SW 1271 (cell line): ENCODE measurements around the gene IFT122.
"Not testable (repeated sequence)": the region's sequence is repeated elsewhere in the genome, so short reads cannot be mapped to it uniquely, and the experiment has no call there.

ENCODE experiments used
- DNase-seq, 2 experiments: peaks; one replicate each; lab custom pipeline; 2025; lab: John Stamatoyannopoulos, UW

Gene IFT122

DNA sequence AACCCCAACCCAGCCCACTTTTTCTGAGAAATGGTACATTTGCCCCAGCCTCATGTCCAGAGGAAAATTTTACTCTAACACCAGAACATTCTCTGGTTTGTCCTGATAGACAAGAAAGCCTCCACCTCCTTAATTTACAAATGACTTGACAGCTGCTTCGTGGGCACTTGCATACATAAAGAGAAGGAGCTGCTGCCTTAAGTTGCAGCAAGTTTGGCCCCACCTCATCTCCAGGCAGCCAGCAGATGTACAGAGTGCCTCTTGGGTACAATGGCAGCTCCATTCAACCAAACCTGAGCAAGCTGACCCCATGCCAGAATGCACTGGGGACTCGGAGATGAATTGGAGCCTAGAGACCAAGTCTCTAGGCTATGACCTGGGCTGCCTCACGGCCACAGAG, 96.8 kb downstream of the IFT122 start:
- DNase-seq = no peak

DNA sequence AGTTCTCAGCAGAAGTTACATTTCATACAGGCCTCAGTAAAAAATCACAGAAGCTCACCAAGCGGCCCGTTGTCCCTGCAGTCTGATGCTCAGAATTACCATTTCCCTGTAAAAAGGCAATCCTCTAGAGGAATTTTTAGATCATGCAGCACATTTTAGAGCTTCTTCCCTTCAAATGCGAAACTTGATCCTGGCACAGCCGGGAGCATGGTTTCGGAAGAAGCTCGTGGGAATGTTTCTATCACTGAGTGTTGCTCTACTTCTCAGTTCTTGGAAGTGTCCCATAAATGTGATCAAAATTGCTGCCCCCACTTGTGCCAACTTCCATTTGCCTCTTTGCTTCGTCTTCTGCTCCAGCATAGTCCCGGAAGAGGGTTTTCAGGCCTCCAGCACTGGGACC, 99.2 kb downstream of the IFT122 start:
- DNase-seq = no peak

DNA sequence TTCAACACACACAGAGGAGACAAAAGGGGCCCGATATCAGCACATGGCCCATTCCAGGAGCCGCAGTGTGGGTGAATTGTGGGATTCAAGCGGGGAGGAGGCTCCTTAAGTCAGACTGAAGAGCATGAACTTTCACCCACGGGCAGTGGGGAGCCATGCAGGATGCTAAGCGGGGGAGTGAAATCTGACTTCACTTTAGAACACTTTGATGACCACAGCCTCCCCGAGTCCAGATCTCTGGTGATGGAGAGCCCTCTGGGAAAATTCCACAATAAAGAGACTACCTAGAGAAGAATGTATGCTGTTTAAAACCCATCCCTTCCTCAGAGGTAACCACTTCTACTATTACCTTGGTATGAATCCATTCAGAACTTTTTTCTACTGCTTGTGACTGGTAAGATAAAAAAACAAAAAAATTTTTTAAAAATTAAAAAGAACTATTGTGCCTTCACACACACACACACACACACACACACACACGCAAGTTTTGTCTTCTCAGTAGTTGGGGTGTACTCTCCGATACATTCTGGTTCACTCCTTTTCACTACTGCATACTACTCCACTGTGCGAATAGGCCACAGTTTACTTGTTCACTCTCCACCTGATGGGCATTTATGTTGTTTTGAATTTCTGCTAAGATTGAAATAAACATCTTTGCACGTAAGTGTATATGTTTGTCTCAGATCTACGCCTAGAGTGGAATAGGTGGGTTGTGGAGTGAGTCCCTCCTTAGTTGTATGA, 100.9 kb downstream of the IFT122 start:
- DNase-seq = no peak

DNA sequence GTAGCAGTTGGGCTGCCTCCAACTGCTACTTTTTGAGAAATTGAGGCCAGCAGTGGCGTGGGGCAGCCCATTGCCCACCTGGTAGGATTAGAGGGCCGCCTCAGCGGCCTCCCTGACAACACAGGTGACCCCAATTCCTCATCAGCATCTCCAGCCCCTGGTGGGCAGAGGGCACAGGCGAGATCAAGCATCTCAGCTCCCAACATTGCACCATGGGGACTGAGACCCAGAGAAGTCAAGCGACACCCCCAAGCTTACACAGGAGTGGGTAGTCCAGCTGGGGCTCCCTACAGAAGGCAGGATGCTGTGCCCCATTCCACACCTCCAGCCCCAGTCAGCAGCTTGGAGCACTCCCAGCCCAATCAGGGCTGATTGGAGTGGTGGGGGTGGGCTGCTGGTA, 102.7 kb downstream of the IFT122 start:
- no peak for DNase-seq

DNA sequence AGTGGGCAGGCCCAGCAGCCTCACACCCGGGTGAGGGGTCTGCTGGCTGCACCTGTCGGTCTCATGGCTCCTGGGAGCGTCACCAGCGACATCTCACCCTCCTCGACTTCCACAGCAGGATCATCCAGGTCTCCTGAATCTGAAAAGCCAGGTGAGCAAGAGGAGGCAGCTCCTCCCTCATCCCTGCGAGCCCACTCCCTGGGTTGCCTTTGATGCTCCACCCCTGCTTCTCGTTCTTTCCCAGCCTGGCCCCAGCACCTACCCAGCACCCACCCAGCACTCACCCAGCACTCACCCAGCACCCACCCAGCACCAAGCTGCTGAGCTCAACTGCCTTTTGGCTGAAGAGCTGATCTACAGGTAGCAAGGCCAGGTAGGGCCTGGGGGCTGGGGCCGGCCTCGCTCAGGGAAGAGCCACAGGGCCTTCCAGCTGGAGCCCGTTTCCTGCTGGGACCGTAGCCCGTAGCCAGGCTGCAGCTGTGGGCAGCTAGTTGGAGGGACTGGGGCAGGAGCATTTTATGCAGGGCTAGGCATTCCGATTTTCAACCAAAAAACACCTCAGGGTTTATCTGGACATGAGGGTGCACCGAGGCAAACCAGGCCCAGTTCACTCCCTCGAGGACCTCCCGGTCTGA, 103.2 kb downstream of the IFT122 start, which contains the start of gene H1-8:
H1-8 (plus strand) TSS at position 20 of the 635 bp plus-strand sequence; CDS start at position 64, 44 bp downstream.
- no peak for DNase-seq

DNA sequence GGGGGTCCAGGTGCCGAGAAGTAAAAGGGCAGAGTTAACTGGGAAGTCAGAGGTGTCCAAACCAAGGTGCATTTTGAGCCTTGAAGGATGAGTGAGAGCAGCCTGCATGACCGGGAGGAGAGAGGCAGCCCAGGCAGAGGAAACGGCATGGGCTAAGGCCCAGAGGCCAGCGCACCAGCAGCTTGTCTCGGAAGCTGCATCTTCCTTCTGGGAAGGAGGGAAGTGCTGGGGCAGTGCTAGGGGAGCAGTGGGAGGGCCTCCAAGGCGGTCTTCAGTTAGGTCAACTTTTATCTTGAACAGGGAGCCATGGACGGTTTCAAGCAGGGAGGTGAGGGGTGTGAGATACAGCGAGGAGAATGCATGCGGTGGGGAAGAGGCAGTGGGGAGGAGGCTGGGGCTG, 104.0 kb downstream of the IFT122 start:
- DNase-seq = no peak

DNA sequence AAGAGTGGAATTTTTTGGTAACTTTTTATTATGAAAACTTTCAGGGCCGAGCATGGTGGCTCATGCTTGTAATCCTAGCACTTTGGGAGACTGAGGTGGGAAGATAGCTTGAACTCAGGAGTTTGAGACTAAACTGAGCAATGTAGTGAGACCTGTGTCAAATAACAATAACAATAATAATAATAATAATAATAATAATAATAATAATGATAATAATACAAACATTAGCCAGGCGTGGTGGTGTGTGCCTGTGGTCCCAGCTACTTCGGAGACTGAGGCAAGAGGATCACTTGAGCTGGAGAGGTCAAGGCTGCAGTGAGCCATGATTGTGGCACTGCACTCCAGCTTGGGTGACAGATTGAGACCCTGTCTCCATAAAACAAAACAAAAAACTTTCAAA, 105.9 kb downstream of the IFT122 start:
- not testable (repeated sequence) for DNase-seq

DNA sequence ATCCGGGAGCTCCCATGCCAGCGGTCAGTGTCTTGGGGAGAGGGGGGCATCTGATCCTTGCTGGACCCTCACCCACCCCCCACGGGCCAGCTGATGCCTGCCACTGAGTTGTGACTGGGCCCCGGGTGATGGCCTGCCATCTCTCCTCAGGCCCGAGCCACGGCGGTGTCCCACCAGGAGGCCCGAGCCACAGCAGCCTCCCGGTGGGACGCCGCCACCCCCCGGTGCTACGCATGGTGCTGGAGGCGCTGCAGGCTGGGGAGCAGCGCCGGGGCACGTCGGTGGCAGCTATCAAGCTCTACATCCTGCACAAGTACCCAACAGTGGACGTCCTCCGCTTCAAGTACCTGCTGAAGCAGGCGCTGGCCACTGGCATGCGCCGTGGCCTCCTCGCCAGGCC, 107.2 kb downstream of the IFT122 start:
- no peak for DNase-seq

DNA sequence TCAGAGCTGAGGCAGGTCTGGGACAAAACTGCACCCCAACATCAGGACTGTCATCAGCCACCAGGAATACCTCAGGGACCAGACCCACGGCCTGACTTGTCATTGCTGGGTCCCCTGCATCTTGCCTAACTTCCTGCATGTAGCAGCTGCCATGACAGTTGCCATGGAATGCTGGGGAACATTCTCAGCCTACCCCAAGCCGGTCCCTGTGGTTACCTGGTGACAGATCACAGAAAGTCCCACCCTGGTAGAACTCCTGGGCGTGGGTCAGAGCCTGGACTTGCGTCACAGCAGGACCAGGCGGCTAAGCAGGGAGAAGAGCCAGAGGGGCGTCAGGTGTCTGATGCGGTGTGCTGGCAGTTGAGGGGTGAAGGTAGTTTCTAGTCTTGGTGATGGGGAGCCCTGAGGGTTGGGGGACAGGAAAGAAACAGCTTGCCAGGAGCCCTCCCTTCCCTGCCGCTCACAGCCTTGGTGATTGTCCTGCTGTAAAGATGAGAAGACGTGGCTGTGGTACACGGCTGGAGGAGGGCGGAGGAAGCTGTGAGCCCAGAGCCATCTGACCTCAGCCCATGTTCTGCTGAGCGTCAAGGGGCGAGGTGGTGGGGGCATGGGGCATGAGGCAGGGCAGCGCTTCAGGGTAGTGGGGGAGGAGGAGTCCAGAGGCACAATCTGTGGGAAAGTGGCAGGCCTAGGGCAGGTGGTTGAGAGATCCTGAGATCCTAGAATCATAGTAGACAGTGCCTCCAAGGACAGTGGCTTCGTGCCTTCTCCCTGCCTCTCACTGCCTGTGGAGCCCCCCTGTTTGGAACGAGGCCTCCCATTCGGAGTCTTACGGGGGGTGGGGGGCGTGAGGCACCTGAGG, 108.3 kb downstream of the IFT122 start:
- DNase-seq = no peak

DNA sequence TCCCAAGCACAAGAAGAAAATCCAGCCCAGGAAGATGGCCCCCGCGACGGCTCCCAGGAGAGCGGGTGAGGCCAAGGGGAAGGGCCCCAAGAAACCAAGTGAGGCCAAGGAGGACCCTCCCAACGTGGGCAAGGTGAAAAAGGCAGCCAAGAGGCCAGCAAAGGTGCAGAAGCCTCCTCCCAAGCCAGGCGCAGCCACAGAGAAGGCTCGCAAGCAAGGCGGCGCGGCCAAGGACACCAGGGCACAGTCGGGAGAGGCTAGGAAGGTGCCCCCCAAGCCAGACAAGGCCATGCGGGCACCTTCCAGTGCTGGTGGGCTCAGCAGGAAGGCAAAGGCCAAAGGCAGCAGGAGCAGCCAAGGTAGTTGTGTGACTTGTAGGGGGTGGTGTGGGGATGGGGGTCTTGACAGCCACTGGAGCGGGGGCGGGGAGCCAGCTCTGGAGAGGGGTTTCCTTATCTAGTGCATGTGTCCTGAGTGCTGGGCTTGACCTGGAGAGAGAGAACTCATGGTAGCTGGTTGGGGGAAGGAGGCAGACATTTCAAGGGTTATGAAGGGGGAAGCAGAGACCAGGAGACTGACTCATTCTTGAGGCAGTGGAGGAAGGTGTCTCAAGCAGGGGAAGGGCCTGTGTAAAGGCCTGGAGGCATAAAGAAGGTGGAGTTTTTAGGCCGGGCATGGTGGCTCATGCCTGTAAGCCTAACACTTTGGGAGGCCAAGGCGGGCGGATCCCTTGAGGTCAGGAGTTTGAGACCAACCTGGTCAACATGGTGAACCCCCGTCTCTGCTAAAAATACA, 109.2 kb downstream of the IFT122 start:
- DNase-seq = no peak

DNA sequence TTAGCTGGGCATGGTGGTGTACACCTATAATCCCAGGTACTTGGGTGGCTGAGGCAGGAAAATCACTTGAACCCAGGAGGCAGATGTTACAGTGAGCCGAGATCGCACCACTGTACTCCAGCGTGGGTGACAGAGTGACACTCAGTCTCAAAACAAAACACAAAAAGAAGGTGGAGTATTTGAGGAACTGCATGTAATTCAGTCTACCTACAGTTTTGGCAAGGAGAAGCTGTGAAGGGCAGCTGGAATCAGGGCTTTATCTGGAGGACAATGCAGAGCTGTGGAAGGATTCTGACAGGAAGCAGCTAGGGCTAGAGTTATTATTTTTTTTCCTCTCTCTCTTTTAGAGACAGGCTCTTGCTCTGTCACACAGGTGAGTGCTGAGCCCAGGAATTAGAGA, 109.8 kb downstream of the IFT122 start:
- no peak for DNase-seq

DNA sequence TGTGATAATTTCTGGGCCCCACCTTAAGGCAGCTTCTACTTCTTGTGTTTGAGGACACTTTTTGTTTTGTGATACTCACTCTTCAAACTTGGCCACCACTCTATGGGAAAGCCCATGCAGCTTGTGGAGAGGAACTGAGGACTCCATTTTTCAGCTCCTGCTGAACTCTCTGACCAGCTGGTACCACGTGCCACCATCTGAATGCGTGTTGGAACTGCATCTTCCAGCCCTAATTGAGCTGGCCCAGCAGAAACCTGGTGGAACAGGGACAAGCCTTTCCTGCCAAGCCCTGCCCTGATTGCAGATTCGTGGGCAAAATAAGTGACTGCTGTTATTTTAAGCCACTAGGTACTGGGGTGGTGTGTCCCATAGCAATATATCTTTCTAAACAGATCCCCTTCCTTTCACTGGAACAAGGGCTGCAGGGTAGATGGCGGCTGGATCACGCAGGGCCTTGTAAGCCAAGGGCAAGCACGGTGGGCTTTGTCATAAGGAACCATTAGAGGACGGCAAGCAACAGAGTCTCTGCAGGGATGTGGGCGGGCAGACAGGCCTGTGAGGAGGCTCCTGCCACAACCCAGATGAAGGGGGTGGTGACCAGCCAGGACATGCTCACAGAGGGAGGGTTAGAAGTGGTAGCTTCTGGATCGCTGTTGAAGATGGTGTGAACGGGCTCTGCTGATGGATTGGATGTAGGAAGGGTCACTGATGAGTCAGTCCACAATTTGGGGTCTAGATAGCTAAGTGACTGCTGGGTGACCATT, 112.4 kb downstream of the IFT122 start:
- DNase-seq = no peak

DNA sequence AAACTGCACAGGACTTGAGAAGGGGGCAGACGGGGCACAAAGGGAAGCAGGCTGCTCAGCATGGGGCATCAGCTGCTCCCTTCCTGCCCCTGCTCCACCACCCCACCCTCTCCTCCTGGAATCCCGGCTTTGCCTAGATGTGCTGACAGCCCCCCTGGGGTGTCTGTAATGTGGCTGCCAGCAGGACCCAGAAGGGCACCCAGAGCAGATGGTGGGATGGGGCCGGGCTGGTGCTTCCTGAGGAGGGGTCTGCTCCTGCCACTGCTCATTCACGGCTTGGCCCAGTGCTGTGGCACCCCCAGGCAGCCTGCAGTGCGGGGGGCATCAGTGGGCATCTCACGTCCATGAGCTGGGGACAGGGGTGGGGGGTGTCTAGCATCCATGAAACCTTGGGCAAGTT, 113.1 kb downstream of the IFT122 start:
- DNase-seq = no peak

DNA sequence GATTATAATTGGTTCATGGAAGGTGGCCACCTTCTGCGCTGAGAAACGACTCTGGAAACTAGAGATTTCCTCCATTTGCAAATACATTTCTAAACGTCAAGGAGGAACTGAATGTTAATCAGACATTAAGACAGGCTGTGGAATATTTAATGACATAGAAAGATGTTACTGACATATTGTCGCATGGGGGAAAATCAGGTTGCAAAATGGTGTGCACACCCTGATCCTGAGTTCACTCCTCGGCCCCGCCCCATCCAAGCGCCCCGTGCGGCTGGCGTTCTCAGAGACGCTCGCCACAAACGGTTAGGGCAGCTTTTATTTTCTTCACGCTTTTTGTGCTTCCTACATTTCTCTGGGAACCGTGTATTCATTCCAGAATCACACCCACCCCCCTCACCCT, 113.7 kb downstream of the IFT122 start:
- DNase-seq = no peak

DNA sequence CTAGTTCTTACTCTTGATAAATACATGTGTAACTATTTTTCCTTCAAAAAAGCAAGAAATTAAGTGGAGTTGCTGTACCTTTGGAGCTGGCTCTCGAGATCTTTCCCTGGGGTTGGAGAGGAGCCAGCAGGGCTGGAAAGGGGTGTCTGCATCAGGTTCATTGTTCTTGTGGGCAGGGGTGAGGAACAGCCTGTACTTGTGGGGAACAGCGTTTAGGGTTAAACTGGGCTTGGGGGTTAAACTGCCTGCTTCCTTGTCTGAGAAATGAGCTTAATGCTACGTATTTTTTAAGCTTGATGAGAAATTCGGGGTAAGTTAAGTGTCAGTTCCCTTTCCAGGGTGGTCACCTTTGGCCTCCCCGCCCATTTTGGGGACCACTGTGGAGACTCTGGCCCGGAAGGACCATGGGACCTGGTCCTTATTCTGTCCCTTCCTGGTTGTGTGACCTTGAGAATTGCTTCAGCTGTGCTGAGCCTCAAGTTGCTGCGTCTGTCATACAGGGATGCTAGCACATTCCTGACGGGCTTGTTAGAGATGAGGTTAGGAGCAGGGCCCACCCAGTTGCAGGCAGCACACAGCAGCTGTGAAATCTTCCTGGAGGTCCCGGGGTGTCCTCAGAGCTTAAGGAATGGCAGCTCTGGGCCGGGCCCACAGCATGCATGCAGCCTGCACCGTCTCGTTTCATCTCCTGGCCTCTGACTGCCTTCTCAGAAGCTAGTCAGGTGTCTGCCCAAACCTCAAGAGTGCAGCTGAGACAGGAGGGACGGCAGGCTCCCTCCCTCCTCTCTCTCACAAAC, 114.5 kb downstream of the IFT122 start:
- no peak for DNase-seq

DNA sequence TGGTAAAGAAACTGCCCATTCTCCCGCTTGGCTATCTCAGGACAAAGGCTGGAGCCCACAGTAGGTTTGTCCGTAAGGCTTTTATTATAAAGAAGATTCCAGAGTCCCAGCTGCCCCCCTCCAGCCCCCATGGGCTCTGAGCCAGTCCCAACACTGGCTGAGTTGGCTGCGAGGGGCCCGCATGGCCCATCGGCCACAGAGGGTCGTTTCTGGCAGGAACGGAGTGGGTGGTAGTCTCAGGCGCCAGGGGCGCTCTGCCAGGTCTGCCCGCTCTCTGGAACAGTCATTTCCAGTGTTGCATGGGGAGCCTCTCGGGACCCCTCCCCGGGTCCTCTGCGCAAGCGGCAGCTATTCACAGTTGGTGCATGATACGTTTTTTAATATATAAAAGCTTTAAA, 115.1 kb downstream of the IFT122 start:
- DNase-seq = no peak

DNA sequence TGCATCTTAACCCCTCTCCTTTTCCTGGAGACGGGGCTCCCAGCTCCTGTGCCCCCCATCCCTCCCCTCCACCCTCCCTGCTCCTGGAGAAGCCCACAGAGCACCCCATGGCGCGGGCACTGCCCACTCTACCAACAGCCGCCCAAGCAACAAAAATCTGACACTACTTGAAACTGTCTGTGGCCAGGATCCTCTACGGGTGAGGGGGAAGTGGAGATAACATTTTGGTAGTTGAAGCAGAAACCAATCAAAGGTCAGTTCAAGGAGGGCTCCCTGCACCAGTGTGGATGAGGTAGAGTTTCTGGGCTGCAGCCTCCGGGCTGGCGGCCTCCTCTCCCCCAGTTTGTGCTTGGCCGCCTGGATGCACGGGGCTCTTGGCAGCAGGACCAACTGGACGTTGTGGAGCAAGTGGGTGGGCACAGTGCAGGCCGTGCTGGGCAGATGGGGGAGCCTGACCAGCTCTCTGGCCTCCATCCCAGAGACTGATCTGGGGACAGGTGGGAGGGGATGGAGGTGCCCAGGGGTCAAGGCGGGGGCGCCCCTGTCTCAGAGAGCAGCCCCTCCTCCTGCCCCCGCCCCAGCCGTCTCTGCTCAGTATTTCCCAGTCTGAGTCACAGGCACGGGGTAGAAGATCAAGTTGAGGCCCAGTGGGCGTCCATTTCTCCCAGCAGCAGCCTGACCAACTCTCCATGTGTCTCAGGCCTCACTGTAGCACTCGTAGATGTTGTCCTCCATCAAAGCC, 115.8 kb downstream of the IFT122 start:
- no peak for DNase-seq

DNA sequence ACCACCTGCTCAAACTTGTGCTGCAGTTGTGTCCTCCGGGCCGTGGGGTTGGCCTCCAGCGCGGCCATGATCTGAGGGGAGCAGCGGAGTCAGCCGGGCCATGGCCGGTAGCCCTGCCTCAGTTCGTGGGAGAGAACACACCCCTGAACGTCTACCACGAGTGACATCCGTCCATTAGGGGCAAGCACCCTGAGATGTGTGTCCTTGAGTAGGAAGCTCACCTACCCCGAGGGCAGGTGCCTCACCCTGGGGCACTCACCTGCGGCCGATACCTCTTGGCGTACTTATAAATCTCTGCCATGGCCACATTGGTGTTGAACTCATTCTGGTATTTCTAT, 116.3 kb downstream of the IFT122 start:
- no peak for DNase-seq

DNA sequence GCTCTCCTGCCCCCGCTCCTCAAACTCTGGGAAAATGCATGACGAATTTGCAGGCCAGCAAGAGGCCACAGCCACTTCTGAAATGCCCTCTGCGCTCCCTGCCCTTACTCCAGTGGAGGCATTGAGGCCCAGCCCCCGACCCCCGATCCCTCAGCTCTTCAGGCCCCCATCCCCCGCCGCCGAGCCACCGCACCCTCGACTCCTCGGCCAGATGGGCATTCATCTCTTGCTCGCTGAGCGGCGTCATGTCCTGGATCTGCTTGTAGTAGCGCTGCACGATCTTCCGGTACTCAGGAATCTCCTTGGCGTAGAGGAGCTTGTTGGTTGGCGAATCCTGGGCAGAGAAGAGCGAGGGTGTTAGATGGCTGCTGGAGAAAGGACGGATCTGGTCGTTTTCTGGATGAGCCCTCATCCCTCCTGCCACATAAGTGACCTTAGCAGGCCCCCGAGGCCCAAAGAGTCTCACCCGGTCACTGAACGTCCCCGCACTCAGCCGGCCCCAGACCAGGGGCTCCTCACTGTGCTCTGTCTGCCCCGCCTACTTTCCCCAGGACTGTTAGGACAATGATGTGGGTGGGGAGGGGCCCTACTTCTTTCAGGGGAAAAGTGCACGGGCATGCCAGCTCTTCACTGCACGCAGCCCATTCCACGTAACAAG, 117.0 kb downstream of the IFT122 start:
- no peak for DNase-seq
